Activated CD8-positive, alpha-beta T cell treated with anti-CD3 and anti-CD28 coated beads for 36 hours (primary cell): Measurements from ENCODE around the gene PKP1. TPM values are rescaled to one million over a fixed set of nuclear protein-coding genes. Genes with fewer than 3 reads are reported as not detected.
A peak's percentile ranks its signal among the peaks of the same experiment; 100 is the strongest.

ENCODE experiments used
- ATAC-seq: fragments of 200-7000 bp; cut with Tn5 transposase; one replicate; pipeline ENCODE4 v1.10.0; 2021; ENCODE audit warnings: mild to moderate bottlenecking, moderate library complexity
- CTCF ChIA-PET: fragments of 350-600 bp; sonication (Branson Sonifier 250); formaldehyde crosslinking; loops from one replicate; lab custom pipeline; 2021; ENCODE audit warnings: antibody characterized with exemption; lab: Charles Lee
- POLR2A ChIA-PET: fragments of 350-600 bp; sonication (Branson Sonifier 250); formaldehyde crosslinking; loops from one replicate; lab custom pipeline; 2021; ENCODE audit warnings: antibody characterized with exemption; lab: Charles Lee
- DNase-seq: peaks from one replicate; pipeline ENCODE4 v3.0.0-alpha.2; 2020
- H3K27ac Mint-ChIP-seq: one replicate; pipeline ENCODE4 v1.8.0; 2021; ENCODE audit warnings: mild to moderate bottlenecking, mixed read lengths
- H3K27me3 Mint-ChIP-seq: one replicate; pipeline ENCODE4 v1.8.0; 2021; ENCODE audit warnings: mixed read lengths
- H3K36me3 Mint-ChIP-seq: one replicate; pipeline ENCODE4 v1.8.0; 2021; ENCODE audit warnings: low read depth, mixed read lengths
- H3K4me1 Mint-ChIP-seq: one replicate; pipeline ENCODE4 v1.8.0; 2021; ENCODE audit warnings: low read depth, mixed read lengths
- H3K4me3 Mint-ChIP-seq: one replicate; pipeline ENCODE4 v1.8.0; 2021; ENCODE audit warnings: mild to moderate bottlenecking, moderate library complexity, mixed read lengths
- H3K9me3 Mint-ChIP-seq: one replicate; pipeline ENCODE4 v1.8.0; 2021; ENCODE audit warnings: mixed read lengths
- CTCF ChIP-seq: fragments of 200-600 bp; IDR thresholded peaks from one replicate; pipeline ENCODE4 v1.8.0; 2022; ENCODE audit warnings: antibody characterized with exemption, mild to moderate bottlenecking
- intact Hi-C: fragments of 100-400 bp; cut with micrococcal nuclease; formaldehyde crosslinking; loops from one replicate; pipeline ENCODE4 v1.10.0; 2022
- total RNA-seq, 2 experiments: library from RNA; stranded (reverse); gene quantifications; one replicate each; pipeline ENCODE4 v1.2.3, GENCODE V29; 2021

PKP1 gene
- total RNA-seq, 2 experiments from 2014 or later: not detected

- no peak for TF ChIP-seq CTCF
- H3K36me3 Mint-ChIP-seq: no peaks in the 10 kb centered on the region
- POLR2A ChIA-PET: no interaction called here
- H3K9me3 Mint-ChIP-seq: no peaks in the 10 kb centered on the region
- intact Hi-C loops: no loop called here
- peaks cover 2% of the 10 kb centered on the region for H3K27me3 Mint-ChIP-seq
- H3K4me3 Mint-ChIP-seq: no peak overlapping the region
- ATAC-seq: no peak
- DNase-seq: no peak
- CTCF ChIA-PET: interaction anchor here (0.9 to 1.9 kb wide), 2 partner anchors 12 to 26 kb away, joined by 4 read pairs; no protein-coding TSS in a partner anchor
- H3K27ac Mint-ChIP-seq: no peak overlapping the region
- H3K4me1 Mint-ChIP-seq: no peaks in the 10 kb centered on the region
Observed at GRCh38 chr1:201374364-201374763, 91.1 kb downstream of the PKP1 start.

GRCh38 chr1:201375169-201375568 lies 91.9 kb downstream of the PKP1 start:
- no peak overlapping the region for H3K27ac Mint-ChIP-seq
- H3K27me3 Mint-ChIP-seq: peaks cover 2% of the 10 kb centered on the region
- TF ChIP-seq CTCF: no peak
- no peak overlapping the region for H3K4me3 Mint-ChIP-seq
- no peak for ATAC-seq
- intact Hi-C loops: no loop called here
- ChIA-PET CTCF (interaction anchor here (0.9 to 1.9 kb wide), 5 partner anchors 11 to 184 kb away, joined by 3 to 4 read pairs (median 4); no protein-coding TSS in a partner anchor), POLR2A (no interaction called here)
- H3K4me1 Mint-ChIP-seq: no peaks in the 10 kb centered on the region
- H3K36me3 Mint-ChIP-seq: no peaks in the 10 kb centered on the region
- DNase-seq: no peak
- H3K9me3 Mint-ChIP-seq: no peaks in the 10 kb centered on the region

- H3K4me1 Mint-ChIP-seq: no peaks in the 10 kb centered on the region
- DNase-seq (no peak), ATAC-seq (no peak)
- H3K27ac Mint-ChIP-seq: no peak overlapping the region
- no peaks in the 10 kb centered on the region for H3K36me3 Mint-ChIP-seq
- H3K9me3 Mint-ChIP-seq: no peaks in the 10 kb centered on the region
- H3K4me3 Mint-ChIP-seq: no peak overlapping the region
- TF ChIP-seq CTCF: no peak
- POLR2A ChIA-PET: no interaction called here
- CTCF ChIA-PET: interaction anchor here (0.9 to 1.9 kb wide), 4 partner anchors 10 to 183 kb away, joined by 3 to 7 read pairs (median 4); no protein-coding TSS in a partner anchor
- intact Hi-C loops: no loop called here
- peaks cover 2% of the 10 kb centered on the region for H3K27me3 Mint-ChIP-seq
Observed at GRCh38 chr1:201376107-201376463, 92.8 kb downstream of the PKP1 start.

- ATAC-seq: peak; percentile 71
Observed at GRCh38 chr1:201376464-201377374, 93.4 kb downstream of the PKP1 start.

More at GRCh38 chr1:201376464-201377374, 93.4 kb downstream of the PKP1 start:
- POLR2A ChIA-PET: no interaction called here
- peak; percentile 68 for TF ChIP-seq CTCF
- CTCF ChIA-PET: interaction anchor here (1.8 to 1.9 kb wide), 2 partner anchors 10 to 28 kb away, joined by 4 to 7 read pairs; no protein-coding TSS in a partner anchor
- Mint-ChIP-seq H3K36me3 (no peaks in the 10 kb centered on the region), H3K27ac (no peak overlapping the region), H3K4me1 (no peaks in the 10 kb centered on the region), H3K4me3 (no peak overlapping the region), H3K9me3 (no peaks in the 10 kb centered on the region), H3K27me3 (peaks cover 2% of the 10 kb centered on the region)
- peak; percentile 39 for DNase-seq
- intact Hi-C loops: no loop called here
